HPDE6-E6E7 (cell line): ENCODE measurements around the gene UQCC5.
"Not testable (repeated sequence)": the region's sequence is repeated elsewhere in the genome, so short reads cannot be mapped to it uniquely, and the experiment has no call there.

Experiments used
- DNase-seq: peaks from one replicate; pipeline ENCODE4 v3.0.0; 2011; ENCODE audit warnings: missing footprints; ENCODE audit errors: extremely low spot score

Gene UQCC5

DNA sequence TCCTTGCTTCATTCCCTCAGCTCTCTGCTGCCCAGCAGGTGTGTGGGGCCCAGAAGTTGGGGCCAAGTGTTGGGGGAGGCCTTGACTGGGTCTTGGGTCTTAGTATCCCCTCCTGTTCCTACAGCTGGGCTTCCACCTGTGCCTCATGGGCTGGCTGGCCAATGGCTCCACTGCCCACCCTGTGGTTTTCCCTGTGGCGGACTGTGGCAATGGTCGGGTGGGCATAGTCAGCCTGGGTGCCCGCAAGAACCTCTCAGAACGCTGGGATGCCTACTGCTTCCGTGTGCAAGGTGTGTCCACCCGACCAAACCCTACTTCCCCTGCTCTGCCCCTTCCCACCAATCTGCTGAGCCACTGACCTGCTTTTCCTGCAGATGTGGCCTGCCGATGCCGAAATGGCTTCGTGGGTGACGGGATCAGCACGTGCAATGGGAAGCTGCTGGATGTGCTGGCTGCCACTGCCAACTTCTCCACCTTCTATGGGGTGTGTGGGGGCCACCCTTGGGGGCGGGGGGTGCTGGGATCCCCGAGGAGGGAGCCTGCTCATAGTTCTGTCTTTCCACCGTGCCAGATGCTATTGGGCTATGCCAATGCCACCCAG lies 13.7 kb upstream of the UQCC5 start:
- no peak for DNase-seq

- no peak for DNase-seq
Measured at GRCh38 chr3:52523386-52524257, 12.8 kb upstream of the UQCC5 start.

GRCh38 chr3:52524258-52524751 lies 12.1 kb upstream of the UQCC5 start:
- DNase-seq = no peak

- DNase-seq = no peak
Measured at GRCh38 chr3:52524752-52525679, 11.4 kb upstream of the UQCC5 start.

GRCh38 chr3:52525680-52526561 lies 10.5 kb upstream of the UQCC5 start:
- peak; percentile 66 for DNase-seq

DNA sequence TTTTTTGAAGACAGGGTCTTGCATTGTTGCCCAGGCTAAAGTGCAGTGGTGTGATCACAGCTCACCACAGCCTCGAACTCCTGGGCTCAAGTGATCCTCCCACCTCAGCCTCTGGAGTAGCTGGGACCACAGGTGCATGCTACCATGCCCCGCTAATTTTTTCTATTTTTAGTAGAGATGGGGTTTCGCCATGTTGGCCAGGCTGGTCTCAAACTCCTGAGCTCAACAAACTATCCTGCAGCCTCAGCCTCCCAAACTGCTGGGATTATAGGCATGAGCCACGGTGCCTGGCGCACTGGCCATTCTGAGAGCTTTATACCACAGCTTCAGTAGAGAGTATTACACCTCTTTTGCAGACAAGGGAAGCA lies 9.8 kb upstream of the UQCC5 start:
- not testable (repeated sequence) for DNase-seq

GRCh38 chr3:52527039-52527731 lies 9.2 kb upstream of the UQCC5 start:
- DNase-seq = no peak

DNA sequence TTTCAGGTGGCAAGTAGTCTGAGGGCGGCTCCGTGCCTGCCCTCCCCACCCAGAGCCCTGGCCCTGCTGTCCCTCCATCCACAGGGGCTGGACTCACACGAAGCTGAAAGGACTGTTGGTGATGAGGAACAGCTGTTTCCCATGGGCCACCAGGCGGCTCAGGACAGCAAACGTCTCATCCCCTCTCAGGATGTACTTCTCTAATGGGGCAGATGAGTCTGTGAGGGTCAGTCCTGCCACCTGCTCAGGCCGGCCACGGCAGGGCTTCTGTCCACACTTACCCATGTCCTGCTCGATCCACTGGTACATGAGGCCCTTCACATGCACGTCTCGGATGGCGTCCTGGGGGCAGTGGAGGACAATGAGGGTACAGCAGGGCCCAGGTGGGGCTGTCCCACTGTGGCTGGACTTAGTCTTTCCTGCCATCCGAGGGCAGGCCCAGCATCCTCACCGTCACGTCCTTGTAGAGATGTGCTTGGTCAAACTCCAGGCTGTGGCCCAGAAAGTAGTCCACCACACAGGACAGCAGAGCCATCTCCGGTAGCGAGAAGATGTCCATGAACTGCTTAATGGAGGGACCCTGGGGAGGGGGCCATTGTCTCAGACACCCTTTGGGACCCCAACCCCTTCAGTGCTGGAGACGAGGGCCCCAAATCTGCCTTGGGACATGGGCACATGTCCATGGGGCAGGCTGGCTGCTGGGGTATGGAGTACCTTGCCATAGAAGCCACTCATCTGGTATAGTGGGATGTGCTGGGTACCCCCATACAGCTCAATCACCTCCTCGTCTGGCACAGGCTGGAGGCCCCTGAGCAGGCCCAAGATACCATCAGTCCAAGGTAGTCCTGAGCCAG lies 8.4 kb upstream of the UQCC5 start:
- no peak for DNase-seq

GRCh38 chr3:52528586-52529375 lies 7.6 kb upstream of the UQCC5 start:
- DNase-seq = no peak

- no peak for DNase-seq
Measured at GRCh38 chr3:52529376-52530333, 6.8 kb upstream of the UQCC5 start.

- DNase-seq = no peak
Measured at GRCh38 chr3:52530918-52531826, 5.2 kb upstream of the UQCC5 start.

DNA sequence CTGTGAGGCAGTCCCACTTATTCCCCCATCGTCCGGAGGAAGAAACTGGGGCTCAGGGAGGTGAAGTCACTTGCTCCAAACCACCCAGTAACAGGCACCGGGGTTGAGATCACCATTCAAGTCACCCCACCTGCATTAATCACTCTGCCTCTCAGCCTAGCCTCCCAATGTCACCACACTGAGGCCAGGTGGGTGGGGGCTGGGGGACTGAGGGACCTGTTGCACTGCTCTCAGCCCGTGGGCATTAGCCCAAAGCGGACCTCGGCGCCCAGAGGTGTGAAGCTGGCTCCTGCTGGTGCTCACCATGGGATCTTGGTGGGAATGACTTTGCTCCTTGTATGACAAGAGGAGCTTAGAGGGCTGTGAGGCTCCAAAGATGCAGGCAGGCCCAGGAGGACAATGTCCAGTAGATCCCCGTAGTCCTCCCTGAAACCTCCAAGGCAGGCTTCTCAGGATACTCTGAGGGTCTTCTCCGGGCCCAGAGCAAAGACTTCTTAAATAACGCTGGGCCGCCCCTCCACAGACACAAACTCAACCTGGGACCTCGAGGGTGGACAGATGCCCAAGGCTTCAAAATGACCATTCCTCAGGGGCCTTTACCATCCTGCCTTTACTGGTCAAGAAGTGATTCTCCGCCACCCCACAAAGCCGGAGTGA lies 4.4 kb upstream of the UQCC5 start:
- DNase-seq = no peak

DNA sequence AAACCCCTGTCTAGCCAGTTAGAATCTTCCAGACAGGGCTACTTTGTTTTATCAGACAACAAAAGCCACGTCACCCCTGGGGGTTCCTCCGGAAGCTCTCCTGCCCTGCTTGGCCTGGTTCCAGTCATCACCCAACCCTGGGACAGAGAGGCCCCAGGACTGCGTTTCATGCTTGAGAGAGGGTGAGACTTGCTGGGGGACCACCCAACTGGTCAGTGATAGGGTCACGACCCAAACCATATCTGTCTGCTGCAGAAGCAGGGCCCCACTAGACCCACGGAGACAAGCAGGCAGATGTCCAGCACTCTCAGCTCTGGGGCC lies 3.9 kb upstream of the UQCC5 start:
- DNase-seq = no peak

GRCh38 chr3:52532838-52533622 lies 3.4 kb upstream of the UQCC5 start:
- no peak for DNase-seq

- no peak for DNase-seq
Measured at GRCh38 chr3:52533623-52534280, 2.7 kb upstream of the UQCC5 start, which contains the start of gene NT5DC2. NT5DC2 (minus strand) TSS chr3:52533857; CDS start chr3:52533737, 120 bp downstream.
